GM19239 (cell line): ENCODE data around the gene ST6GALNAC1.
"Not testable (repeated sequence)": the region's sequence is repeated elsewhere in the genome, so short reads cannot be mapped to it uniquely, and the experiment has no call there.

Experiments used
- DNase-seq: peaks from one replicate; pipeline ENCODE4 v3.0.0; 2011; ENCODE audit warnings: low spot score; ENCODE audit not compliant: insufficient read length
- FAIRE-seq: peaks from 2 replicates; lab custom pipeline; 2011; peaks lifted over from hg19 to GRCh38; lab: Jason Lieb, UNC

Gene ST6GALNAC1

DNA sequence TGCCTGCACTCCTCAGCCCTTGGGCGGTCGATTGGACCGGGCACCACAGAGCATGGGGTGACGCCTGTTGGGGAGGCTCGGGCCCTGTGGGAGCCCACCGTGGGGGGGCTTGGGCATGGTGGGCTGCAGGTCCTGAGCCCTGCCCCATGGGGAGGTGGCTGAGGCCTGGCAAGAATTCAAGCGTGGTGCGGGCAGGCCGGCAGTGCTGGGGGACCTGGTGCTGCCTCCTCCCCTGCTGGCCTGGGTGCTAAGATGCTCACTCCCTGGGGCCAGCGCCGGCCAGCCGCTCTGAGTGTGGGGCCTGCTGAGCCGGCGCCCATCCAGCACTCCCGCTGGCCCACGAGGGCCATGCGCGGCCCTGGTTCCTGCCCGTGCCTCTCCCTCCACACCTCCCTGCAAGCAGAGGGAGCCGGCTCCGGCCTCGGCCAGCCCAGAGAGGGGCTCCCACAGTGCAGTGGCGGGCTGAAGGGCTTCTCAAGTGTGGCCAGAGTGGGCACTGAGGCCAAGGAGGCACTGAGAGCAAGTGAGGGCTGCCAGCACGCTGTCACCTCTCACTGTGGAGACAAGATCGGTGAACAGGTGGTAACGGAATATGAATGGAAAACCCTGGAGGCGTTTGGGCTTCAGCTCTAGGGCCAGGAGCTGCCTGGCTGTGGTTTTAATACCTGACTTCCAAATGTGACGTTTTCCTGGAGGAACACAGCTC is 28.5 kb downstream of the ST6GALNAC1 start:
- no peak for DNase-seq
- FAIRE-seq: no peak

DNA sequence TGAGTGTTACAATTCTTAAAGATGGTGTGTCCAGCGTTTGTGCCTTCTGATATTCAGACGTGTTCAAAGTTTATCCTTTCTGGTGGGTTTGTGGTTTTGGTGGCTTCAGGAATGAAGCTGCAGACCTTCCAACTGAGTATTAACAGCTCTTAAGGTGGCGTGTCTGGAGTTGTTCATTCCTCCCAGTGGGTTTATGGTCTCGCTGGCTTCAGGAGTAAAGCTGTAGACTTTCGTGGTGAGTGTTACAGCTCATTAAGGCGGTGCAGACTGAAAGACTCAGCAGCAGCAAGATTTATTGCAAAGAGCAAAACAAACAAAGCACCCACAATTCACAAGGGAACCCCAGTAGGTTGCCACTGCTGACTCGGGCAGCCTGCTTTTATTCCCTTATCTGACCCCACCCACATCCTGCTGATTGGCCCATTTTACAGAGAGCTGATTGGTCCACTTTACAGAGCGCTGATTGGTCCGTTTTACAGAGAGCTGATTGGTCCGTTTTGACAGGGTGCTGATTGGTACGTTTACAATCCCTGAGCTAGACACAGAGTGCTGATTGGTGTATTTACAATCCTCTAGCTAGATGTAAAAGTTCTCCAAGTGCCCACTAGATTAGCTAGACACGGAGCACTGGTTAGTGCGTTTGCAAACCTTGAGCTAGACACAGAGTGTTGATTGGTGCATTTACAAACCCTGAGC is 29.3 kb downstream of the ST6GALNAC1 start:
- not testable (repeated sequence) for DNase-seq, FAIRE-seq

GRCh38 chr17:76612977-76613851 is 30.3 kb downstream of the ST6GALNAC1 start:
- DNase-seq: no peak
- no peak for FAIRE-seq

- DNase-seq: no peak
- no peak for FAIRE-seq
Measured at GRCh38 chr17:76612465-76612864, 31.1 kb downstream of the ST6GALNAC1 start.

- no peak for FAIRE-seq
- DNase-seq: no peak
Measured at GRCh38 chr17:76611758-76612157, 31.8 kb downstream of the ST6GALNAC1 start.

DNA sequence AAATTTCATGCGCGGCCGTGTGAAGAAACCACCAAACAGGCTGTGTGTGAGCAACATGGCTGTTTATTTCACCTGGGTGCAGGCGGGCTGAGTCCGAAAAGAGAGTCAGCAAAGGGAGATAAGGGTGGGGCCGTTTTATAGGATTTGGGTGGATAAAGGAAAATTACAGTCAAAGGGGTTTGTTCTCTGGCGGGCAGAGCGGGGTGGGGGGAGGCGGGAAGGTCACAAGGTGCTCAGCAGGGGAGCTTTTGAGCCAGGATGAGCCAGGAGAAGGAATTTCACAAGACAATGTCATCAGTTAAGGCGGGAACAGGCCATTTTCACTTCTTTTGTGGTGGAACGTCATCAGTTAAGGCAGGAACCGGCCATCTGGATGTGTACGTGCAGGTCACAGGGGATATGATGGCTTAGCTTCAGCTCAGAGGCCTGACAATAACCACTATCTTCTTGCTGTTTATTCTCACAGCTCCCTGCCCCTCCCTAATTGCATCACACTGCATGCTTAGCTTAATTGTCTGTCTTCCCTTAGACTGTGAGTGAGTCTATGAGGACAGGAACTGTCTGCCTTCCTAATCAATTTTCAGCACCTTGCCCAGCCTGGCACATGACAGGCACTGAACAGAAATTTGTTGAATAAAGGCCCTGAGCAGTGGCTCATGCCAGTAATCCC is 32.3 kb downstream of the ST6GALNAC1 start:
- DNase-seq, FAIRE-seq: not testable (repeated sequence)

DNA sequence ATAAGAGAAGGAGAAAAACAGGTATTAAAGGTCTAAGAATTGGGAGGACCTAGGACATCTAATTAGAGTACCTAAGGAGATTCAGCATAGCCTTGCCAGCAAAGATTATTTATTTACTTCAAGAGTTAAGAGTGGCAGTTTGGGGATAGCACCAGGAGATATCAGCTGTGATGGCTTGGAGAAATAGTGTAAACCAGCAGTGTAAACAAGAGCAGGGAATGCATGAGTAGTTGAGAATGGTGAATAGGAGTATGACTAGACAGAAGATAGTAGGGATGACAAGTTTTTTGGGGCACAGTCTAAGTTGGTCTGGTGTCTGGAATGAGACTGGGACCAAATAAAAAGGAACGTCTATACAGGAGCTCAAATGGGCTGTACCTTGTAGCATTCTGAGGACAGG is 36.9 kb downstream of the ST6GALNAC1 start:
- DNase-seq, FAIRE-seq: not testable (repeated sequence)

DNA sequence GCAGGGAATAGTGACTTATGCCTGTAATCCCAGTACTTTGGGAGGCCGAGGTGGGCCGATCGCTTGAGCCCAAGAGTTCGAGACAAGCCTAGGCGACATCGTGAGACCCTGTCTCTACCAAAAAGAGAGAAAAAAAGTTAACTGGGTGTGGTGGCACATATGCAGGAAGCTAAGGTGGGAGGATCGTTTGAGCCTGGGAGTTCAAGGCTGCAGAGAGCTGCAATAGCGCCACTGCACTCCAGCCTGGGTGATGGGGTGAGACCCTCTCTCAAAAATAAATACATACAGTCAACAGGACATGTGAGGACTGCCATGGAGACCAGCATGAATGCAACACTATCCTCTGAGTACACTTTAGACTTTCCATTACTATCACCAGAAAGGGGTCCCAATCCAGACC is 42.5 kb downstream of the ST6GALNAC1 start:
- DNase-seq (no peak), FAIRE-seq (no peak)

- FAIRE-seq (no peak), DNase-seq (no peak)
Measured at GRCh38 chr17:76599694-76600460, 43.7 kb downstream of the ST6GALNAC1 start.

- FAIRE-seq (no peak), DNase-seq (no peak)
Measured at GRCh38 chr17:76598004-76598439, 45.5 kb downstream of the ST6GALNAC1 start.

- DNase-seq: no peak
- FAIRE-seq: no peak
Measured at GRCh38 chr17:76597156-76598003, 46.2 kb downstream of the ST6GALNAC1 start.

- FAIRE-seq (no peak), DNase-seq (no peak)
Measured at GRCh38 chr17:76594690-76595089, 48.9 kb downstream of the ST6GALNAC1 start.

GRCh38 chr17:76593959-76594358 is 49.6 kb downstream of the ST6GALNAC1 start:
- FAIRE-seq: no peak

GRCh38 chr17:76593384-76593826 is 50.2 kb downstream of the ST6GALNAC1 start:
- DNase-seq (no peak), FAIRE-seq (no peak)

More at GRCh38 chr17:76593959-76594358, 49.6 kb downstream of the ST6GALNAC1 start:
- DNase-seq: no peak

DNA sequence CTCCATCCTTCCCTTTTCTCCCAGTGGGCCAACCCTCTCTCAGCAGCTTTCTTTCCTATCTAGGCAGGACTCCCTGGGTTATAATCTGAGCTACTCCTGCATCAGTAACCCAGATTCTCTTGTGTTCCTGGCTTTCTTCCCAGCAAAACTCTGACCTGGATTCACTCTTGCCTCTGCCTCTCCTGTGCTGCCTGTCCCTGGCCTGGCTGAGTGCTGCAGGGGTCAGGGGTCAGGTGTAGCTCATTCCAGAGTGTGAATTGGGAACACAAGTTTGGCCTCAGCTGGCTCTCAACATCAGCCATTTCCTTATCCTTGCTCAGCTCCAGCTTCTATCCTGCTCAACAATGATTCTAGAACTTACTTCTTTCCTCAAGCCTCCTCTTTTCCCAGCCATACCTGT is 55.4 kb downstream of the ST6GALNAC1 start:
- no peak for FAIRE-seq
- DNase-seq: no peak

GRCh38 chr17:76586741-76587487 is 56.6 kb downstream of the ST6GALNAC1 start:
- no peak for FAIRE-seq
- no peak for DNase-seq

GRCh38 chr17:76585649-76586593 is 57.6 kb downstream of the ST6GALNAC1 start, which contains the start of gene ST6GALNAC2:
TSS of gene ST6GALNAC2 (minus strand) at chr17:76585860. CDS start at chr17:76585808, 52 bp downstream.
- DNase-seq: no peak

More at GRCh38 chr17:76585649-76586593, 57.6 kb downstream of the ST6GALNAC1 start, which contains the start of gene ST6GALNAC2:
- FAIRE-seq: no peak
